HG02885 (cell line): Measurements from ENCODE around the gene DNMT1.

Experiments
- ATAC-seq: cut with Tn5 transposase; IDR thresholded peaks from one replicate; pipeline ENCODE4 v1.9.1; 2021; ENCODE audit warnings: mild to moderate bottlenecking; ENCODE audit not compliant: unreplicated experiment, poor library complexity

Gene DNMT1

DNA sequence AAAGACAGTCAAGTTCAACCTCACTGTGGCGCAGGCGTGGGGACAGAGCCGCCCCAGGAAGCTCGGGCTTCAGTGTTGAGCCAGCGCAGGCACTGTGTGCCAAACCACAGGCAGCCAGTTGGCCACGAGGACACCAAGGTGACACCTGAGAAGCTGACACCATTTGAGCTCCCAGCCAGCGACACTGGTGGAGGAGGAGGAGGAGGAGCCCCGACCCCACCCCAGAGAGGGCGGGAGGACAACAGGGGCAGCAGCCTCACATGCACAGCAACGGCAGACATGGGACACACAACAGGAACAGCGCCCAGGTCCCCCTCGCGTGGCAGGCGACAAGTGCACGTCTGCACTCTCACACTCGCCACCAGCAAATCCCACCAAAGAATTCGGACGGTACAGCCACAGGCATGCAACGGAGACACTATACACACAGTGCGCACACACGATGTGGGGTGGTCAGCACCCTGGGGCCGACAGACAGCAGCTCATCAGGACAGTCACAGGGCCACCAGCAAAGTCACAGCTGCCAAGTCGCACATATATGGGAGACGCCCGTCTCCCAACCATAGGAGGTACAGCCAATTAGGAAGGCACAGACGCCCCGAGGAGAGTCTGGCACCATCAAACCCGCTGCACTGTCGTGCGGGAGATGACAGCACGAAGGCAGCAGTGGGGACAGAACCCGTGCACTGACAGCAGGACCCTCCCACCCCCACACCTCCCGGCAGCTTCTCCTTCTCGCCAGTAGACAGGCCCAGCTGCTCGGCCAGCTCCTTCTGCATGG, 78.5 kb downstream of the DNMT1 start:
- no peak for ATAC-seq

DNA sequence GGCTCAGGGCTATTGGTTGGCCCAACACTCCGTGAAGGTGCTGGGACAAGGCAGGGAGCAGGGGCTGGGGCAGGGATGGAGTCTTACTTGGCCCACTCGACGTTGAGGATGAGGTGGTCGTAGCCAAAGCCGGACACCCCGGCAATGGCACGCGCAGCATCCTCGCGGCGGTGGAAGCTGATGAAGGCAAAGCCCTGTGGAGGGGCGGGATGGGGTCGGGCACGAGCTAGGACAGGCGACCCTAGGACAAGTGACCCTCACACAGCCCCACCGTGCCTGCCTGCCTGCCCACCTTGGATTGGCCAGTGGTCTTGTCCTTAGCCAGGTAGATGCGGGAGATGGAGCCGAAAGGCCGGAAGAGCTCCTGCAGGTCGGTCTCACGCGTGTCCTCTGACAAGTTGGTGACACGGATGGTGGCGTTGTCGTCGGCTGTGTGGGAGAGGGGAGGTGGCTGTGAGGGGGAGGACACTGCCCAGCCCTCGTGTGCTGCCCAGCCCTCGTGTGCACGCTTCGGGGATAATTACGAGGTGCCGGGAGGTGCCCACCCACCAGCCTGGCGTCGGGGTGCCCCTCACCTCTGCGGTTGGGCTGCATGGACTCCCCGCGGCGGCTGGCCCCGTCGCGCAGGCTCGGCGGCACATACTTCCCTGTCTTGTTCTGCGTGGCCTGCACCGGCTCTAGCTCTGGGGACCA, 79.2 kb downstream of the DNMT1 start:
- ATAC-seq = no peak

DNA sequence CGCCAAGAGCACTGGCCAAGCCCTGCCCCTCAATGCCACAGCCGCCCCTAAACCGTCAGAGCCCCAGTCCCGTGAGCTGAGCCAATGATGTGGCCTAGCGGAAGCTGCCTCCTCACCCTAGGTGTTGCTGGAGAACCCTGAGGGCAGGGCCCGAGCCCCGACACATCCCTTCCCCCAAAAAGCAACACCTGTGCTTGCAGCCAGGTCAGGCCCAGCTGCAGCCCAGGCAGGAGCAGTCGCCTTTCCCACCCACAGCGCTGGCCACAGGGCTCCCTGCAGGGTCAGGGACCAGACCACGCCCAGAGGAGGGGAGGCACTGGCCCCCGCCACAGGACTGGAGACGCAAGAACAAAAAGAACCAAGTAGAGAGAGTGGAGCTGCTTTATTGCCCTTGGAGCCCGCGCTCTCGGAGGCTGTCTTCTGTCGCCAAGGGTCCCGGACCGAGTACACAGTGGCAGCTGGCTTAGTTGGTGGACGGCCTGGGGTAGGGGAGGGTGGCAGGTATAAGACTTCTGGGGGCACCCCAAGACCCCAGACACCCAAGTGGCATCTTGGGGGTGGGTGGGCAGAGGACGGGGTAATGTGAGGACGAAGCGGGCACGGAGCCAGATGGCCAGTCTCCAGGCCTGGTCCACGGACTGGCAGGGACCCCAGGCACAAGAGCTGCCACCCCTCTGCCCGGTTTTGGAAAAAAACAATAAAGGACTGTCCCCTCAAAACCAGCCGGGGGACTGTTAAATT, 79.9 kb downstream of the DNMT1 start:
- ATAC-seq = no peak

DNA sequence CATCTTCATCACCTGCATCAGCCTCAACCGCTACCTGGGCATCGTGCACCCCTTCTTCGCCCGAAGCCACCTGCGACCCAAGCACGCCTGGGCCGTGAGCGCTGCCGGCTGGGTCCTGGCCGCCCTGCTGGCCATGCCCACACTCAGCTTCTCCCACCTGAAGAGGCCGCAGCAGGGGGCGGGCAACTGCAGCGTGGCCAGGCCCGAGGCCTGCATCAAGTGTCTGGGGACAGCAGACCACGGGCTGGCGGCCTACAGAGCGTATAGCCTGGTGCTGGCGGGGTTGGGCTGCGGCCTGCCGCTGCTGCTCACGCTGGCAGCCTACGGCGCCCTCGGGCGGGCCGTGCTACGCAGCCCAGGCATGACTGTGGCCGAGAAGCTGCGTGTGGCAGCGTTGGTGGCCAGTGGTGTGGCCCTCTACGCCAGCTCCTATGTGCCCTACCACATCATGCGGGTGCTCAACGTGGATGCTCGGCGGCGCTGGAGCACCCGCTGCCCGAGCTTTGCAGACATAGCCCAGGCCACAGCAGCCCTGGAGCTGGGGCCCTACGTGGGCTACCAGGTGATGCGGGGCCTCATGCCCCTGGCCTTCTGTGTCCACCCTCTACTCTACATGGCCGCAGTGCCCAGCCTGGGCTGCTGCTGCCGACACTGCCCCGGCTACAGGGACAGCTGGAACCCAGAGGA, 80.6 kb downstream of the DNMT1 start:
- no peak for ATAC-seq

DNA sequence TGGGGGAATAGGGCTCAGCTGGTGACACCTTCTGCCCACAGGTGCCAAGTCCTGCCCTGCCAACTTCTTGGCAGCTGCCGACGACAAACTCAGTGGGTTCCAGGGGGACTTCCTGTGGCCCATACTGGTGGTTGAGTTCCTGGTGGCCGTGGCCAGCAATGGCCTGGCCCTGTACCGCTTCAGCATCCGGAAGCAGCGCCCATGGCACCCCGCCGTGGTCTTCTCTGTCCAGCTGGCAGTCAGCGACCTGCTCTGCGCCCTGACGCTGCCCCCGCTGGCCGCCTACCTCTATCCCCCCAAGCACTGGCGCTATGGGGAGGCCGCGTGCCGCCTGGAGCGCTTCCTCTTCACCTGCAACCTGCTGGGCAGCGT, 81.2 kb downstream of the DNMT1 start:
- ATAC-seq = no peak

DNA sequence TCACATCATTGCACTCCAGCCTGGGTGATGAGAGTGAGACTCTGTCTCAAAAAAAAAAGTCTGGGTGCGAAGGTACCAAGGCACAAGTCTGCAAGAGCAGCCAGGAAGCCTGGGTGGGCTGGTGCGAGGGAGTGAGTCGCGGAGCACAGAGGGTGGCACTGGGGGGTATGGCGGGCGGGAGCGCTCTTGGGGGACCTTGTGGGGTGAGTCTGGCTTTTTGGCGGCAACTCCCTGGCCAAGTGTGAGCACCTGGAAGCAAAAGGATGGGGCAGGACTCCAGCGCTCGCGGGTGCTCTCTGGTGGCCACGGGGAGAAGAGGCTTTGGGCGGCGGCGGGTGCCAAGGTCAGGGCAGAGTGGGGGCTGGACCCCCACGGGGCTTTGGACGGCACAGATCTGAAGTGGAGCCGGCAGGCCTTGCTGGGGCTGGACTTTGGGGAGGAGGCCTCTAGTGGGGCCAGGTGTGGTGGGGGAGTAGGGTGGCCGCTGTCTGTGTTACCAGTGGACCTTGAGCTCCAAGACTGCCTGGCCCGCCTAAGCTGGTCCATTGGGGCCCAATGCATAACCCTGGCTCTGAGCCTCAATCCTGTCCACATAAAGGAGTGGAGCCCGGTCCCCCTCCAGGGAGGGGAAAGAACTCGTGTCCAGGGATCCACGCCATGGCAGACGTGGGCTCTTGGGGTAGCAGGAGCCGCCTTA, 81.7 kb downstream of the DNMT1 start:
- ATAC-seq = peak; percentile 38

DNA sequence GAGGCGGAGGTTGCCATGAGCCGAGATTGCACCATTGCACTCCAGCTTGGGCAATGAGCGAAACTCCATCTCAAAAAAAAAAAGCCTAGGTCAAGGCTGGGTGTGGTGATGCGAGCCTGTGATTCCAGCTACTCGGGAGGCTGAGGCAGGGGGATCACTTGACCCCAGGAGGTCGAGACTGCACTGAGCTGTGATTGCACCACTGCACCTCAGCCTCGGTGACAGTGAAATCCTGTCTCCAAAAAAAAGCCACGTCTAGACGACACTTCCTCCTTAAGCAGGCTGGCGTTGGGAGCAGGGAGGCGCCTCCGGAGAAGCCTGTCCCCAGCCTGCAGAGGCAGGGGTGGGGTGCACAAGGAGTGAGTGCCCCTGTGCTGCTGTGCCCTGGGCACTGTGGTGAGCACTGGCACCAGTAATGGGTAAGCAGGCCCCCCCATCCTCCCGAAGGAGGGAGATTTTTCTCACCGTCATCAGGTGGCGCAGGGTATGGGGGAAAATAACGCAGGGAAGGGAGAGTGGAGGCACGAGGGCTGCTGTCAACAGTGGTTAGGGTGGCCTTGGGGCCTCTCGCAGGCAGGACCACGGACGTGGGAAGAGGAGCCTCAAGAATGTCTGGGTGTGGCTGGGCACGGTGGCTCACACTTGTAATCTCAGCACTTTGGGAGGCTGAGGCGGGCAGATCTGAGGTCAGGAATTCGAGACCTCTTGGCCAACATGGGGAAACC, 82.6 kb downstream of the DNMT1 start:
- no peak for ATAC-seq

DNA sequence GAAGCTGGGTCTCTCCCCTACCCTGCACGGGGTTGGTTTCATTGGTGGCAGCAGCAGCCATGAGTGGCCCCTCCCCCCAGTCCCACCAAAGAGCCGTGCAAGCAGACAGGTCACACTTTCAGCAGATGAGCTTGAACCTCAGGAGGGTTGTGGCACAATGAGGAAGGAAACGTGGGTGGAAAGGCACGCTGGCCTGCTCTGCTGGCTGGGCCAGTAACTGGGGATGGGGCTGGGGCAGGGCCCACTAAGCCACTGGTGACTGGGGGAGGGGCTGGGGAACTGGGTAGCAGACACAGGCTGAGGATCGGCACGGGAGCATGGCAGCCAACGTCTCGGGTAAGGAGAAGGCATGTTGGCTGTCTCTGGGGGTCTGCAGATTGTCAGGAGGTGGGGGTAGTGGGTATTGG, 83.3 kb downstream of the DNMT1 start, which contains the start of gene P2RY11:
Gene P2RY11, plus strand, starts transcription at position 289 of the 407 bp plus-strand sequence. Its CDS starts 29 bp downstream, at position 318.
- ATAC-seq = no peak

DNA sequence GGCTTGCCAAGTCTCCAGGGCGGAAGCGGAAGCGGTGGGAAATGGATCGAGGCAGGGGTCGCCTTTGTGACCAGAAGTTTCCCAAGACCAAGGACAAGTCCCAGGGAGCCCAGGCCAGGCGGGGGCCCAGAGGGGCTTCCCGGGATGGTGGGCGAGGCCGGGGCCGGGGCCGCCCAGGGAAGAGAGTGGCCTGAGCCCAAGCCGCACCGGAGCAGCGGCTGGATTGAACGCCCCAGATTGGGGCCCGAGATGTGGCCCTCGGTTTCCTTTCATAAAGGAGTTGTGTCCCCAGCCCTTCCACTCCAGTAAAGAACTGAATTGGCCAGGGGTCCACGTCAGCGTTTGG, 83.8 kb downstream of the DNMT1 start:
- ATAC-seq = no peak

DNA sequence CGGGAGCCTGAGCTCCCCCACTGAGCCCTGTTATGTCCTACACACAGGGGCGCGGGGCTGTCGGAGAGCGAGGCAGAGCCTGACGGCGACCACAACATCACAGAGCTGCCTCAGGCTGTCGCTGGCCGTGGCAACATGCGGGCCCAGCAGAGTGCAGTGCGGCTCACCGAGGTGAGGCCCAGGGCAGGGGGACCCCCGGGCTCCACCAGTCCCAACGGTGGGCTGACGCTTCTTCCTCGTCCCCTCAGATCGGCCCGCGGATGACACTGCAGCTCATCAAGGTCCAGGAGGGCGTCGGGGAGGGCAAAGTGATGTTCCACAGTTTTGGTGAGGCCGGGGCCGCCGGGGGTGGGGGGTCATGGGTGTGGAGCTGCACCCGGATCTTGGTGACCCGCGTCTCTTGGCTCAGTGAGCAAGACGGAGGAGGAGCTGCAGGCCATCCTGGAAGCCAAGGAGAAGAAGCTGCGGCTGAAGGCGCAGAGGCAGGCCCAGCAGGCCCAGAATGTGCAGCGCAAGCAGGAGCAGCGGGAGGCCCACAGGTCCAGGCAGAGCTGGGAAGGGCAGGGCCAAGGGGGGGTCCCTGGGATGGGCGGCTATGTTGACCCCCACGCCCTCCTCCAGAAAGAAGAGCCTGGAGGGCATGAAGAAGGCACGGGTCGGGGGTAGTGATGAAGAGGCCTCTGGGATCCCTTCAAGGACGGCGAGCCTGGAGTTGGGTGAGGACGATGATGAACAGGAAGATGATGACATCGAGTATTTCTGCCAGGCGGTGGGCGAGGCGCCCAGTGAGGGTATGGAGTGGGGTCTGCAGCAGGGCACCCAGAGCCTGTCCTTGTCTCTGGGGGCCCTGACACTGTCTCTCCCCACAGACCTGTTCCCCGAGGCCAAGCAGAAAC, 84.4 kb downstream of the DNMT1 start:
- ATAC-seq = no peak

DNA sequence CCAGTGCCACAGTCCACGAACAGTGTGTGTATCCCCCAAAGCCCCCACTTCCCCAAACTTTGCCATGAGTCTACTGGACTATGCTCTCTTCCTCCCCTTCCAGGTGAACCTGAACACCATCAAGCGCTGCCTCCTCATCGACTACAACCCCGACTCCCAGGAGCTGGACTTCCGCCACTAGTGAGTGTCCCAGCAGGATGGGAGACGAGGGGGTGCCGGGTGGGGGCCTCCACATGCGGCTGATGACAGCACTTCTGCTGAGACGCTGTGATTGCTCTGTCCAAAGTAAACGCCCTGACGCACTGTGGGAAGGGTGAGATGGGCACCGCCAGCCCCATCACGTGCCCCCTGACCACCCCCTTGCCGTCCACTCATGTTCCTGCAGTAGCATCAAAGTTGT, 85.2 kb downstream of the DNMT1 start:
- ATAC-seq = no peak

DNA sequence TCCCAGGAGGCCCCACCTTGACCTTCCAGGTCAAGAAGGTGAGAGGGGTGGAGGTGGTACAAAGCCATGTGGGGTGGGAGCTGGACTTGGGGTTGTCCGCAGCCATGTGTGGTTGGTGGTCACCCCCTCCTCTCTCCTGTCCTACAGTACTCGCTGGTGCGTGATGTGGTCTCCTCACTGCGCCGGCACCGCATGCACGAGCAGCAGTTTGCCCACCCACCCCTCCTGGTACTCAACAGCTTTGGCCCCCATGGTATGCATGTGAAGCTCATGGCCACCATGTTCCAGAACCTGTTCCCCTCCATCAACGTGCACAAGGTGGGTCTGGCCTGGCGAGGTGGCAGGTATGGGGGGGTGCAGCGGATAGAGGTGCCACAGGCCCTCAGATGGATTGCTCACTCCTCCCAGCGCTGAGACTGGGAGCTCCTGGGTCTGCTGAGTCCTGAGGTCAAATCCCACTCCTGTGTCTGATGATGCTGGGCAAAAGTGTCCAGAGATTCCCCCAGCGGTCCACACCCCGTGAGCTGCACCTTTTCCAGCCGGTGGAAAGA, 86.9 kb downstream of the DNMT1 start:
- no peak for ATAC-seq

DNA sequence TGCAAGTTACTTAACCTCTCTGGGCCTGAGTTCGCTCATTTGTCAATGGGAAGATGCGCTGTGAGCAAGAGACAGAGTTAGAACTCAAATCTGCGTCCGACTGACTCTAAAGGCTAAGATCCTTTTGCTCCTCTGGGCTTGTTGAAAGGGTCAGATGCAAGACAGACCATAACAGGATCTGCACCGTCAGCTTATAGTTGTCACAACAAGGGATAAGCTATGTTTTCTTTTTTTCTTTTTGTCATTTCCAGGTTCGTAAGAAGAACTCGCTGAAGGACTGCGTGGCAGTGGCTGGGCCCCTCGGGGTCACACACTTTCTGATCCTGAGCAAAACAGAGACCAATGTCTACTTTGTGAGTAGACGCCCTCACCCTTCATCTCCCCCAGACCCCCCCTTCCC, 87.5 kb downstream of the DNMT1 start:
- no peak for ATAC-seq

DNA sequence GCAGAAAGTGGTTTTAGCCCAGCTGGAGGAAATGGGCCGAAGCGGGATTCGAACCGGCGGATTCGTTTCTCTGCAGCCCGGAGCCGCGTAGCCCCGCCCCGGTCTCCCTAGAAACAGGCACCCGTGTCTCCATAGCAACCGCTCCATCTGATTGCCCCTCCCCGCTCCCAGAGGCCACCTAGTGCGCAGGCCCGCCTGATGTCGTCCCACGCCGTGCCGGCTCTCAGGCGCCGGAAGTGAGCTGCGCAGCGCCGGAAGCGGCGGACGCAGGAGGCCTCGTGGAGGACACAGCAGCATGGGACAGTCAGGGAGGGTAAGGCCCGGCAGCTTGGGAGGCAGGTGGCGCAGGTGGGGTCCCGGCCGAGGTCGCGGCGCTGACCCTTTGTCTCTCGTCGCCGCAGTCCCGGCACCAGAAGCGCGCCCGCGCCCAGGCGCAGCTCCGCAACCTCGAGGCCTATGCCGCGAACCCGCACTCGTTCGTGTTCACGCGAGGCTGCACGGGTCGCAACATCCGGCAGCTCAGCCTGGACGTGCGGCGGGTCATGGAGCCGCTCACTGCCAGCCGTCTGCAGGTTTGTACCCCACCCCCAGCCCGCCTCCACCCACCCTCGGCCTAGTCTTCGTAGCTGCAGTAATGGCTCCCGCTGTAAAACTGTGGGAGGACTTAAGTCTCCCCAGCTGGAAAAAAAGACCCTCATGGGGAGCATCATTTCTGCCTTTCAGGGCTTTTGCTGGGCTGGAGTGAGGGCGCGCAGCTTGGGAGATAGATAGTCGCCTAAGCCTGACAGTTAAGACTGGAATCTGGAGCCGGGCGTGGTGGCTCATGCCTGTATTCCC, 88.4 kb downstream of the DNMT1 start, which contains the start of gene PPAN:
Gene PPAN, plus strand, starts transcription at position 263 of the 837 bp plus-strand sequence. Its CDS starts 33 bp downstream, at position 296.
- peak; percentile 61 for ATAC-seq

DNA sequence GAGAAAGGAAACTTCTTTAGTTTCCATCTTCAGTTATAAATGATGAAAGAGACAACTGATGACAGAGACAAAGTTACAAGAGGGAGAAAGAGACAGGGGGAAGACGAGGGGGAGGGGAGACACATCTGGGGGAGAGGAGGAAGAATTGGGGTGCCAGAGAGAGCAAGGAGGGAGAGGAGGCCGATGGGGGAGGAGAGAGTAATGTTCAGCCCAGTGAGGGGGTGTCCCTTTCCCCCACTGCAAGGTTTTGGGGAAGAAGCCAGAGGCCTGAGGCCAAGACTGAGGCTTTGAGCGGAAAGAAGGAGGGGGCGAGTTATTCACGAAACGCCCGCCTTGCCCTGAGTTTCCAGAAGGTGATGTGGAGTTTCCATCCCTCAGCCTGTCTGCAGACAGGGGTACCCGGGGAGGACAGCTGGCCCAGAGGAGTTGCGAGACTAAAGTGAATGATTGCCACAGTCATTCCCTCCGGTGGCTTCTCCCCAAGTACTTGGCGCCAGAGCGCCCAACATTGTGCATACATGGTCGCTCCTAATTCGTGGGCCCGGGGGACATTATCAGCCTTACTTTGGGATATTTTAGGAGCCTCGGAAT, 89.1 kb downstream of the DNMT1 start:
- ATAC-seq = peak; percentile 25

DNA sequence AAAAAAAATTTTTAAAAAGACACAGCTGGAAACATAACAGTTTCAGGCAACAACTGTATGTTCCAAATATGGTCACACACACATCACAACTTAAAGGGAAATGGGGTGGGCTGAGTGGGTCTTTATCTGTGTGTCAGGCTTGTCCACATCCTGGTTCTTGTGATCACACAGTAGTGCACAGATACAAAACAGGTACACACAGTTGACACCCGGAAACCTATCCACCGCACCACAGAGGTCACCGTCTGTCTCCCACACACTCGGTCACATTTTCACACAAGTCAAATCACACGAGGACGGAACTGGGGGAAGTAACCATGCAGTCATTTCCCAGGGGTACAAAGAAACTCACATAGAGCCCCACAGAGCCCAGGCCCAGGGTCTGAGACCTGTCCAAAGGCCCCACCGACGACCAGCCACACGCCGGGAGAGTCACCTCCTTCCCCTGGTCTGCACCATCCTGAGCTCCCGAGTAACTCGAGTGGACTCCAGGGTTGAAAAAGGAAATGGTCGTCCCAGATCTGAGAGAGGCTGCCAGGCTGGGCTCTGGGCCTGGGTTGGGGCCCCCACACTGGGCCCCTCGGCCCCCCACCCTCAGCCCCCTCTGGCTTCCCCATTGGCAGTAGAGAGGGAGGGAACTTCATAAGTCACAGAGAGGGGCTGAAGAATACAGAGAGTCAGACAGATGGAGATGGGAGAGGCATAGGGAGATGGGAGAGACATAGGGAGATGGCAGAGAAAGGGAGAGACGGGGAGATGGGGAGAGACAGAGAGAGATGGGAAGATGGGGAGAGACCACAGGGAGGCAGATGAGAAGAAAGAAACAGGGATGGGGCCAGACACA, 89.9 kb downstream of the DNMT1 start:
- no peak for ATAC-seq
